Measurements from ENCODE around the gene ADAM19. TPM values are rescaled to one million over a fixed set of nuclear protein-coding genes. Genes with fewer than 3 reads are reported as not detected.
A peak's percentile ranks its signal among the peaks of the same experiment; 100 is the strongest.

Gene ADAM19
- total RNA-seq, 1 donor from 2014 or later: 9.1 TPM

- Mint-ChIP-seq H3K4me3 (no peak overlapping the region), H3K27ac (ENCODE audit: unreplicated experiment) (no peak overlapping the region), H3K36me3 (ENCODE audit: low read depth) (no peaks in the 10 kb centered on the region), H3K4me1 (peaks cover 5% of the 10 kb centered on the region), H3K27me3 (ENCODE audit: low read depth) (no peaks in the 10 kb centered on the region), H3K9me3 (no peaks in the 10 kb centered on the region)
- TF ChIP-seq, protein P1, sequence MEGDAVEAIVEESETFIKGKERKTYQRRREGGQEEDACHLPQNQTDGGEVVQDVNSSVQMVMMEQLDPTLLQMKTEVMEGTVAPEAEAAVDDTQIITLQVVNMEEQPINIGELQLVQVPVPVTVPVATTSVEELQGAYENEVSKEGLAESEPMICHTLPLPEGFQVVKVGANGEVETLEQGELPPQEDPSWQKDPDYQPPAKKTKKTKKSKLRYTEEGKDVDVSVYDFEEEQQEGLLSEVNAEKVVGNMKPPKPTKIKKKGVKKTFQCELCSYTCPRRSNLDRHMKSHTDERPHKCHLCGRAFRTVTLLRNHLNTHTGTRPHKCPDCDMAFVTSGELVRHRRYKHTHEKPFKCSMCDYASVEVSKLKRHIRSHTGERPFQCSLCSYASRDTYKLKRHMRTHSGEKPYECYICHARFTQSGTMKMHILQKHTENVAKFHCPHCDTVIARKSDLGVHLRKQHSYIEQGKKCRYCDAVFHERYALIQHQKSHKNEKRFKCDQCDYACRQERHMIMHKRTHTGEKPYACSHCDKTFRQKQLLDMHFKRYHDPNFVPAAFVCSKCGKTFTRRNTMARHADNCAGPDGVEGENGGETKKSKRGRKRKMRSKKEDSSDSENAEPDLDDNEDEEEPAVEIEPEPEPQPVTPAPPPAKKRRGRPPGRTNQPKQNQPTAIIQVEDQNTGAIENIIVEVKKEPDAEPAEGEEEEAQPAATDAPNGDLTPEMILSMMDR (conservative IDR thresholded peaks at IDR 0.05): no peak
- DNase-seq (ENCODE audit: low read depth, low spot score): no peak
Observed at GRCh38 chr5:157473383-157474320, 101.9 kb downstream of the ADAM19 start.

DNA sequence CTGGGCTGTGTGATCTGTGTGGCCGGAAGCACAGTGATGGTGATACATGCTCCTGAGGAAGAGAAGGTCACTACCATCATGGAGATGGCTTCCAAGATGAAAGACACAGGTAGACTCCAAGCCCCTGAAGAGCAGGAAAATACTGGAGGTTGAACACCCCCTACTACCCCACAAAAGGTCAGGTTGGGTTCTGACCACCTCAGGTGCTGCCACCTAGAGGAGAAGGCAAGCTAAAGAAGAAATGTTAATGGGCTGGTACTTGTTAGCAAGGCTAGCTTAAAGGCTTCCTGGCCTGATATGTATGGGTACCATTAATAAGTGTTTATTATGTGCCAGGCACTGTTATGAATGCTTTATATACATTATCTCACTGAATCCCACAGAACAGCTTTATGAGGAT is 103.9 kb downstream of the ADAM19 start:
- Mint-ChIP-seq H3K9me3 (no peaks in the 10 kb centered on the region), H3K36me3 (ENCODE audit: low read depth) (no peaks in the 10 kb centered on the region), H3K4me3 (no peak overlapping the region), H3K4me1 (no peaks in the 10 kb centered on the region), H3K27ac (ENCODE audit: unreplicated experiment) (no peak overlapping the region), H3K27me3 (ENCODE audit: low read depth) (no peaks in the 10 kb centered on the region)
- TF ChIP-seq, protein P1 (conservative IDR thresholded peaks at IDR 0.05): peak; percentile 65
- peak; percentile 16 for DNase-seq (ENCODE audit: low read depth, low spot score)

- Mint-ChIP-seq H3K27ac (ENCODE audit: unreplicated experiment) (no peak overlapping the region), H3K4me3 (no peak overlapping the region), H3K27me3 (ENCODE audit: low read depth) (no peaks in the 10 kb centered on the region), H3K36me3 (ENCODE audit: low read depth) (no peaks in the 10 kb centered on the region), H3K4me1 (no peaks in the 10 kb centered on the region), H3K9me3 (no peaks in the 10 kb centered on the region)
- TF ChIP-seq, protein P1 (conservative IDR thresholded peaks at IDR 0.05): no peak
- DNase-seq (ENCODE audit: low read depth, low spot score): no peak
Observed at GRCh38 chr5:157470631-157471030, 104.9 kb downstream of the ADAM19 start.

DNA sequence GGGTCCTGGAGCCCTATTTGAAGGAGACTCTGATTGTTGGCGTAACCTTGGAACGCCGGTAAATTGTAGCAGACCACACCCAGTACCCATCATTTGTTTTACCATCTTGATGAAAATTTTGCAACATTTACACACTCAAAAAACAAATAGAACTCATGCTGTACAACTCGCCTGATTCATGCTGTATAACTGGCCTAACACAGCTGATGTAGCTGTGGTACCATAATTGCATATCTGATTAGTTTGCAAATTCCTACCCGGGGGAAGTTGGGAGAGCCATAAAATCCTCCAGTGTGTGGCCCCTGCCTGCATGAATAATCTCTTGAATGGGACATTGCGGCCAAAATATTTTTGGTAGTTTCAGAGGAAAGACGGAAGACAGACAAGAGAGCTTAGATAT is 105.9 kb downstream of the ADAM19 start:
- H3K4me3 Mint-ChIP-seq: no peak overlapping the region
- H3K27ac Mint-ChIP-seq (ENCODE audit: unreplicated experiment): no peak overlapping the region
- no peaks in the 10 kb centered on the region for H3K9me3 Mint-ChIP-seq
- H3K4me1 Mint-ChIP-seq: peaks cover 2% of the 10 kb centered on the region
- TF ChIP-seq, protein P1 (conservative IDR thresholded peaks at IDR 0.05): no peak
- no peaks in the 10 kb centered on the region for H3K36me3 Mint-ChIP-seq (ENCODE audit: low read depth)
- no peak for DNase-seq (ENCODE audit: low read depth, low spot score)
- no peaks in the 10 kb centered on the region for H3K27me3 Mint-ChIP-seq (ENCODE audit: low read depth)

- Mint-ChIP-seq H3K36me3 (ENCODE audit: low read depth) (no peaks in the 10 kb centered on the region), H3K4me1 (peaks cover 8% of the 10 kb centered on the region), H3K4me3 (no peak overlapping the region), H3K27me3 (ENCODE audit: low read depth) (peaks cover 3% of the 10 kb centered on the region), H3K27ac (ENCODE audit: unreplicated experiment) (no peak overlapping the region), H3K9me3 (no peaks in the 10 kb centered on the region)
- no peak for DNase-seq (ENCODE audit: low read depth, low spot score)
- TF ChIP-seq, protein P1 (conservative IDR thresholded peaks at IDR 0.05): no peak
Observed at GRCh38 chr5:157469073-157469472, 106.5 kb downstream of the ADAM19 start.

Data from neural crest cell (in vitro differentiated cells).